ENCODE measurements around the gene KLHL34.

DNA sequence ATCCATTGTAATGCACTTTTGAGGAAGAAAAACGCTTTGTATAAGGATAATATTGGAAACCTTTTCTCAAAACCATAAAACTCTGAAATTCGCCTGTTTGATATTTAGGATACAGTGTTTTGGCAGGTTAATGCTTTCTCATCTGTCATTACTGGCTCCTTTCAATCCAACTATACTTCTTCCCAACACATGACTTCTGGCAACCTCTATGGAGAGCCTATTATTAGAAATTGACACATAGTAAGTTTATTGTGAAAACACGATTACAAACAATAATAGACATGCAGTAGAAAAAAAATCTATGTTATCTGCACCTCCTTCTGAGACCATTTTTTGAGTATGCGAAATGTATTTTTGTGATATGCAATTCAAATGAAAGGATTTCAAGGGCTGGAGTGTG, 4.6 kb upstream of the KLHL34 start:
- TF ChIP-seq, protein P1, sequence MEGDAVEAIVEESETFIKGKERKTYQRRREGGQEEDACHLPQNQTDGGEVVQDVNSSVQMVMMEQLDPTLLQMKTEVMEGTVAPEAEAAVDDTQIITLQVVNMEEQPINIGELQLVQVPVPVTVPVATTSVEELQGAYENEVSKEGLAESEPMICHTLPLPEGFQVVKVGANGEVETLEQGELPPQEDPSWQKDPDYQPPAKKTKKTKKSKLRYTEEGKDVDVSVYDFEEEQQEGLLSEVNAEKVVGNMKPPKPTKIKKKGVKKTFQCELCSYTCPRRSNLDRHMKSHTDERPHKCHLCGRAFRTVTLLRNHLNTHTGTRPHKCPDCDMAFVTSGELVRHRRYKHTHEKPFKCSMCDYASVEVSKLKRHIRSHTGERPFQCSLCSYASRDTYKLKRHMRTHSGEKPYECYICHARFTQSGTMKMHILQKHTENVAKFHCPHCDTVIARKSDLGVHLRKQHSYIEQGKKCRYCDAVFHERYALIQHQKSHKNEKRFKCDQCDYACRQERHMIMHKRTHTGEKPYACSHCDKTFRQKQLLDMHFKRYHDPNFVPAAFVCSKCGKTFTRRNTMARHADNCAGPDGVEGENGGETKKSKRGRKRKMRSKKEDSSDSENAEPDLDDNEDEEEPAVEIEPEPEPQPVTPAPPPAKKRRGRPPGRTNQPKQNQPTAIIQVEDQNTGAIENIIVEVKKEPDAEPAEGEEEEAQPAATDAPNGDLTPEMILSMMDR (IDR thresholded peaks at IDR 0.05), result no peak
- no peak for TF ChIP-seq POLR2A (IDR thresholded peaks at IDR 0.05)
- no peak for TF ChIP-seq EP300 (IDR thresholded peaks at IDR 0.05)
